HG03342 (cell line): ENCODE measurements around the gene MUC5B.
"Not testable (repeated sequence)": the region's sequence is repeated elsewhere in the genome, so short reads cannot be mapped to it uniquely, and the experiment has no call there.

Experiments used
- ATAC-seq: cut with Tn5 transposase; IDR thresholded peaks from one replicate; pipeline ENCODE4 v1.9.1; 2021; ENCODE audit warnings: mild to moderate bottlenecking, moderate library complexity; ENCODE audit not compliant: unreplicated experiment

The MUC5B gene

GRCh38 chr11:1191786-1192470 is 30.9 kb upstream of the MUC5B start:
- ATAC-seq: not testable (repeated sequence)

GRCh38 chr11:1192741-1193325 is 30.0 kb upstream of the MUC5B start:
- ATAC-seq: no peak

- ATAC-seq: no peak
Measured at GRCh38 chr11:1193326-1194230, 29.3 kb upstream of the MUC5B start.

GRCh38 chr11:1194231-1194976 is 28.5 kb upstream of the MUC5B start:
- no peak for ATAC-seq

- ATAC-seq: no peak
Measured at GRCh38 chr11:1194977-1195681, 27.7 kb upstream of the MUC5B start.

GRCh38 chr11:1195682-1196515 is 27.0 kb upstream of the MUC5B start:
- ATAC-seq: no peak

GRCh38 chr11:1196516-1197391 is 26.1 kb upstream of the MUC5B start:
- ATAC-seq: no peak

- no peak for ATAC-seq
Measured at GRCh38 chr11:1197431-1197885, 25.4 kb upstream of the MUC5B start.

- no peak for ATAC-seq
Measured at GRCh38 chr11:1197886-1198560, 24.8 kb upstream of the MUC5B start.

- ATAC-seq: no peak
Measured at GRCh38 chr11:1198561-1199240, 24.2 kb upstream of the MUC5B start.

- no peak for ATAC-seq
Measured at GRCh38 chr11:1199241-1199750, 23.6 kb upstream of the MUC5B start.

GRCh38 chr11:1199751-1200610 is 22.9 kb upstream of the MUC5B start:
- ATAC-seq: no peak

GRCh38 chr11:1200611-1201191 is 22.2 kb upstream of the MUC5B start:
- ATAC-seq: no peak

GRCh38 chr11:1201395-1202153 is 21.3 kb upstream of the MUC5B start:
- no peak for ATAC-seq

GRCh38 chr11:1202154-1202775 is 20.6 kb upstream of the MUC5B start:
- ATAC-seq: no peak
